OCI-LY3 (cell line): ENCODE measurements around the gene ADGRG6.

ENCODE experiments used
- EZH2phosphoT487 ChIP-seq: fragments of 200-600 bp; shearing (Covaris generic); IDR thresholded peaks from 2 replicates; pipeline ENCODE4 v1.6.1; 2018; ENCODE audit warnings: antibody characterized with exemption, mixed run types, low read depth
- TF ChIP-seq, protein P1 (sequence below): fragments of 200-600, 300-600 bp; sonication (generic); IDR thresholded peaks from 2 replicates; pipeline ENCODE4 v1.5.1; 2014; ENCODE audit warnings: antibody characterized with exemption, low read length, low read depth

DNA sequence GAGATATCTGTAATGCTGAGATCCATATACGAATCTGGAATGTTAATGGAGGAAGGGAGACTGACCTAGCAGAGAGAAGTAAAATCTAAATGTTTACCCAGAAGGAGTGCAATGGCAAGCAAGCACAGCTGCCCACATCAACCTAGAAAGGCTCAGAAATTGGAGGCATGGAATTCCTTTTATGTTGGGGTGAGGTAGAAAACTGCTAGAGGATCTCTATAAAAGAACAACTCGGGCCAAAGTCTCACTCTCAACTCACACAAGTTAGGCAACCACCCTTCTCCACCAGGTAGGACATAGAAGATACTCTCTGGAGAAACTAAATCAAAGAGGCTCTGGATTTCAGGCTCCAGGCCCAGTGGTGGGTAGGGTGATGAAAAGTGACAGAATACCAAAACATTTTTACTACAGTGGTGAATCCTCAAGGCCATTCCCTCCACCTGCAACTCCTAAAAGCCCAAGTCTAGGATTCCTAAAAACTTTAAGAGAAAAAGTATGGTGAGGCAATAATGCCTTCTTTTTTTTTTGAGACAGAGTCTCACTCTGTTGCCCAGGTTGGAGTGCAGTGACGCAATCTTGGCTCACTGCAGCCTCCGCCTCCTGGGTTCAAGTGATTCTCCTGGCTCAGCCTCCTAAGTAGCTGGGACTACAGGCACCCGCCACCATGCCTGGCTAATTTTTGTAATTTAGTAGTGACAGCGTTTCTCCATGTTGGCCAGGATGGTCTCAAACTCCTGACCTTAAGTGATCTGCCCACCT lies 9.5 kb upstream of the ADGRG6 start:
- TF ChIP-seq, protein P1, sequence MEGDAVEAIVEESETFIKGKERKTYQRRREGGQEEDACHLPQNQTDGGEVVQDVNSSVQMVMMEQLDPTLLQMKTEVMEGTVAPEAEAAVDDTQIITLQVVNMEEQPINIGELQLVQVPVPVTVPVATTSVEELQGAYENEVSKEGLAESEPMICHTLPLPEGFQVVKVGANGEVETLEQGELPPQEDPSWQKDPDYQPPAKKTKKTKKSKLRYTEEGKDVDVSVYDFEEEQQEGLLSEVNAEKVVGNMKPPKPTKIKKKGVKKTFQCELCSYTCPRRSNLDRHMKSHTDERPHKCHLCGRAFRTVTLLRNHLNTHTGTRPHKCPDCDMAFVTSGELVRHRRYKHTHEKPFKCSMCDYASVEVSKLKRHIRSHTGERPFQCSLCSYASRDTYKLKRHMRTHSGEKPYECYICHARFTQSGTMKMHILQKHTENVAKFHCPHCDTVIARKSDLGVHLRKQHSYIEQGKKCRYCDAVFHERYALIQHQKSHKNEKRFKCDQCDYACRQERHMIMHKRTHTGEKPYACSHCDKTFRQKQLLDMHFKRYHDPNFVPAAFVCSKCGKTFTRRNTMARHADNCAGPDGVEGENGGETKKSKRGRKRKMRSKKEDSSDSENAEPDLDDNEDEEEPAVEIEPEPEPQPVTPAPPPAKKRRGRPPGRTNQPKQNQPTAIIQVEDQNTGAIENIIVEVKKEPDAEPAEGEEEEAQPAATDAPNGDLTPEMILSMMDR: no peak
- no peak for TF ChIP-seq EZH2phosphoT487
